Loucy (cell line): Measurements from ENCODE around the gene SMIM10L2A.

Experiments
- H2AFZ ChIP-seq: fragments of 200-600 bp; sonication (generic); 2 replicates; pipeline ENCODE4 v1.6.0; 2016; ENCODE audit warnings: antibody characterized with exemption, mild to moderate bottlenecking, low read length, moderate library complexity
- H3F3A ChIP-seq: fragments of 200-600 bp; 2 replicates; pipeline ENCODE4 v1.6.0; 2016; ENCODE audit warnings: antibody characterized with exemption, low read depth, mild to moderate bottlenecking
- H3K27me3 ChIP-seq: fragments of 200-600 bp; sonication (generic); 2 replicates; pipeline ENCODE4 v1.6.1; 2014; ENCODE audit warnings: low read length, mild to moderate bottlenecking; ENCODE audit not compliant: insufficient read depth, poor library complexity, severe bottlenecking
- H3K36me3 ChIP-seq: fragments of 200-600 bp; sonication (generic); 2 replicates; pipeline ENCODE4 v1.6.1; 2016; ENCODE audit warnings: low read length; ENCODE audit not compliant: insufficient read depth
- H3K4me1 ChIP-seq: fragments of 200-600 bp; sonication (generic); 2 replicates; pipeline ENCODE4 v1.5.1; 2014; ENCODE audit warnings: low read length, mild to moderate bottlenecking; ENCODE audit not compliant: insufficient read depth, poor library complexity, severe bottlenecking
- H3K4me2 ChIP-seq: fragments of 200-600 bp; sonication (generic); 2 replicates; pipeline ENCODE4 v1.6.0; 2014; ENCODE audit warnings: antibody characterized with exemption, low read length, low read depth, mild to moderate bottlenecking; ENCODE audit not compliant: poor library complexity, severe bottlenecking
- H3K4me3 ChIP-seq: fragments of 200-600 bp; sonication (generic); 2 replicates; pipeline ENCODE4 v1.5.1; 2014; ENCODE audit warnings: low read length, mild to moderate bottlenecking, mixed read lengths; ENCODE audit not compliant: poor library complexity, severe bottlenecking
- H3K79me2 ChIP-seq: fragments of 200-600 bp; sonication (generic); 2 replicates; pipeline ENCODE4 v1.6.1; 2014; ENCODE audit warnings: low read length; ENCODE audit not compliant: insufficient read depth
- H3K9ac ChIP-seq: fragments of 200-600 bp; sonication (generic); 2 replicates; pipeline ENCODE4 v1.6.0; 2014; ENCODE audit warnings: mild to moderate bottlenecking, low read depth, low read length, moderate library complexity; ENCODE audit not compliant: poor library complexity, severe bottlenecking
- H3K9me2 ChIP-seq: fragments of 200-600 bp; sonication (generic); replicated peaks from 2 replicates; pipeline ENCODE4 v1.6.1; 2016; ENCODE audit warnings: low read depth, low read length, mixed read lengths
- H3K9me3 ChIP-seq: fragments of 200-600 bp; sonication (generic); 2 replicates; pipeline ENCODE4 v1.6.1; 2014; ENCODE audit warnings: mild to moderate bottlenecking, antibody characterized with exemption, low read length, low read depth; ENCODE audit not compliant: insufficient read depth
- H4K20me1 ChIP-seq: fragments of 200-600 bp; sonication (generic); 2 replicates; pipeline ENCODE4 v1.6.0; 2014; ENCODE audit warnings: antibody characterized with exemption, low read length, mild to moderate bottlenecking; ENCODE audit not compliant: insufficient read depth, poor library complexity, severe bottlenecking
- CTCF ChIP-seq: fragments of 200-600 bp; sonication (generic); conservative IDR thresholded peaks from 2 replicates; pipeline ENCODE4 v1.5.1; 2014; ENCODE audit warnings: mild to moderate bottlenecking, antibody characterized with exemption, low read length
- EZH2phosphoT487 ChIP-seq: fragments of 200-600 bp; IDR thresholded peaks from 2 replicates; pipeline ENCODE4 v1.6.1; 2018; ENCODE audit warnings: antibody characterized with exemption, mild to moderate bottlenecking, moderate library complexity, borderline replicate concordance

The SMIM10L2A gene

GRCh38 chrX:135383249-135383648, 38.5 kb upstream of the SMIM10L2A start:
- H3F3A ChIP-seq: no peaks in the 10 kb centered on the region
- no peaks in the 10 kb centered on the region for H3K79me2 ChIP-seq
- no peaks in the 10 kb centered on the region for H4K20me1 ChIP-seq
- no peaks in the 10 kb centered on the region for H3K9me2 ChIP-seq
- no peaks in the 10 kb centered on the region for H3K9me3 ChIP-seq
- TF ChIP-seq CTCF (no peak), EZH2phosphoT487 (no peak)
- peaks cover 67% of the 10 kb centered on the region for H3K27me3 ChIP-seq
- no peak overlapping the region for H2AFZ ChIP-seq
- no peak overlapping the region for H3K4me3 ChIP-seq
- peaks cover 6% of the 10 kb centered on the region for H3K4me1 ChIP-seq
- H3K36me3 ChIP-seq: no peaks in the 10 kb centered on the region
- no peak overlapping the region for H3K9ac ChIP-seq
- H3K4me2 ChIP-seq: no peak overlapping the region

- H3K4me2 ChIP-seq: peak overlapping the region; percentile 16
Observed at GRCh38 chrX:135384161-135384836, 37.4 kb upstream of the SMIM10L2A start.

GRCh38 chrX:135388841-135389240, 32.9 kb upstream of the SMIM10L2A start:
- H3K27me3 ChIP-seq: peaks cover 47% of the 10 kb centered on the region
- no peak overlapping the region for H3K4me3 ChIP-seq
- H4K20me1 ChIP-seq: no peaks in the 10 kb centered on the region
- no peak overlapping the region for H3K4me2 ChIP-seq
- TF ChIP-seq CTCF (no peak), EZH2phosphoT487 (no peak)
- H3K9me2 ChIP-seq: no peaks in the 10 kb centered on the region
- no peak overlapping the region for H3K9ac ChIP-seq
- H3K79me2 ChIP-seq: no peaks in the 10 kb centered on the region
- H3K4me1 ChIP-seq: peaks cover 4% of the 10 kb centered on the region
- no peaks in the 10 kb centered on the region for H3K36me3 ChIP-seq
- no peaks in the 10 kb centered on the region for H3F3A ChIP-seq
- H3K9me3 ChIP-seq: no peaks in the 10 kb centered on the region
- H2AFZ ChIP-seq: no peak overlapping the region

More at GRCh38 chrX:135384161-135384836, 37.4 kb upstream of the SMIM10L2A start:
- Histone ChIP-seq H3K27me3 (peaks cover 68% of the 10 kb centered on the region), H3K4me3 (no peak overlapping the region), H3F3A (no peaks in the 10 kb centered on the region), H3K9ac (no peak overlapping the region), H3K36me3 (no peaks in the 10 kb centered on the region), H3K79me2 (no peaks in the 10 kb centered on the region), H3K9me2 (no peaks in the 10 kb centered on the region), H3K4me1 (peaks cover 6% of the 10 kb centered on the region), H4K20me1 (no peaks in the 10 kb centered on the region), H3K9me3 (no peaks in the 10 kb centered on the region), H2AFZ (no peak overlapping the region)
- TF ChIP-seq CTCF: no peak
- peak; percentile 69 for TF ChIP-seq EZH2phosphoT487
